HEK293 (cell line): Measurements from ENCODE around the gene WDR19.

Experiments used
- CTCF ChIA-PET: fragments of 350-600 bp; formaldehyde crosslinking; extraction: SDS; loops from one replicate; lab custom pipeline; 2021; ENCODE audit warnings: antibody characterized with exemption; lab: Yijun Ruan, JAX
- POLR2A ChIA-PET: fragments of 300-600 bp; formaldehyde crosslinking; extraction: SDS; loops from one replicate; lab custom pipeline; 2020; ENCODE audit warnings: antibody characterized with exemption, inconsistent platforms; lab: Yijun Ruan, JAX
- H3K27ac ChIP-seq: fragments of 200-500 bp; sonication (Bioruptor generic); 2 replicates; pipeline ENCODE4 v1.5.1; 2014; ENCODE audit warnings: low read depth, low read length, control low read depth, inconsistent platforms; ENCODE audit errors: extremely low read depth
- H3K36me3 ChIP-seq, 2 experiments: fragments of 200-500 bp in 1 of 2; sonication (Bioruptor generic) in 1 of 2; 1 replicate in 1 of 2; 2 replicates in 1 of 2; pipeline ENCODE4 v1.5.1; 2014 to 2017; ENCODE audit warnings: inconsistent platforms in 2 of 2, low read length in 2 of 2; ENCODE audit not compliant: control insufficient read depth in 2 of 2, insufficient read depth in 1 of 2
- H3K4me1 ChIP-seq: fragments of 200-500 bp; sonication (Bioruptor generic); 2 replicates; pipeline ENCODE4 v1.5.1; 2014; ENCODE audit warnings: mild to moderate bottlenecking, low read length, inconsistent platforms; ENCODE audit not compliant: control insufficient read depth, insufficient read depth
- H3K4me3 ChIP-seq: 2 replicates; pipeline ENCODE4 v1.5.1; 2011; ENCODE audit warnings: low read depth, mild to moderate bottlenecking, control low read depth, low read length, moderate library complexity
- H3K9me3 ChIP-seq: fragments of 200-500 bp; sonication (Bioruptor generic); 2 replicates; pipeline ENCODE4 v1.5.1; 2014; ENCODE audit warnings: low read depth, low read length, inconsistent platforms; ENCODE audit not compliant: control insufficient read depth, insufficient read depth
- ATF2 ChIP-seq: fragments of 450-650 bp; formaldehyde crosslinking; IDR thresholded peaks from 2 replicates; pipeline ENCODE4 v1.5.1; 2016; ENCODE audit warnings: missing biosample characterization, missing genetic modification characterization, low read depth
- ELK4 ChIP-seq: IDR thresholded peaks from 2 replicates; pipeline ENCODE4 v1.6.1; 2011; ENCODE audit warnings: mild to moderate bottlenecking, low read depth, low read length, borderline replicate concordance
- IKZF3 ChIP-seq: fragments of 450-650 bp; IDR thresholded peaks from 2 replicates; pipeline ENCODE4 v1.5.0; 2018; ENCODE audit warnings: missing biosample characterization, mild to moderate bottlenecking, missing genetic modification characterization, moderate library complexity
- KLF8 ChIP-seq: fragments of 450-650 bp; formaldehyde crosslinking; IDR thresholded peaks from 2 replicates; pipeline ENCODE4 v1.5.1; 2016; ENCODE audit warnings: missing biosample characterization, missing genetic modification characterization
- OVOL3 ChIP-seq: fragments of 450-650 bp; formaldehyde crosslinking; IDR thresholded peaks from 2 replicates; pipeline ENCODE4 v1.5.1; 2016; ENCODE audit warnings: missing biosample characterization, missing genetic modification characterization
- PRDM6 ChIP-seq: fragments of 450-650 bp; formaldehyde crosslinking; IDR thresholded peaks from 2 replicates; pipeline ENCODE4 v1.5.1; 2017; ENCODE audit warnings: missing biosample characterization, missing genetic modification characterization
- SCRT2 ChIP-seq: fragments of 450-650 bp; formaldehyde crosslinking; IDR thresholded peaks from 2 replicates; pipeline ENCODE4 v1.5.1; 2016; ENCODE audit warnings: missing biosample characterization, missing genetic modification characterization
- TCF7L2 ChIP-seq: IDR thresholded peaks from 2 replicates; pipeline ENCODE4 v1.6.1; 2011; ENCODE audit warnings: low read depth, mild to moderate bottlenecking, inconsistent platforms, low read length, moderate library complexity, borderline replicate concordance
- YY2 ChIP-seq: fragments of 450-650 bp; formaldehyde crosslinking; IDR thresholded peaks from 2 replicates; pipeline ENCODE4 v1.5.1; 2016; ENCODE audit warnings: missing biosample characterization, missing genetic modification characterization
- ZBTB1 ChIP-seq: fragments of 450-650 bp; formaldehyde crosslinking; IDR thresholded peaks from 2 replicates; pipeline ENCODE4 v1.5.1; 2016; ENCODE audit warnings: missing biosample characterization, missing genetic modification characterization
- ZBTB26 ChIP-seq: fragments of 450-650 bp; formaldehyde crosslinking; optimal IDR thresholded peaks from 2 replicates; pipeline ENCODE3; 2016; ENCODE audit warnings: missing biosample characterization, mild to moderate bottlenecking, missing genetic modification characterization
- ZBTB7A ChIP-seq: fragments of 450-650 bp; formaldehyde crosslinking; IDR thresholded peaks from 2 replicates; pipeline ENCODE4 v1.5.1; 2016; ENCODE audit warnings: low read depth, missing biosample characterization, missing genetic modification characterization
- ZEB2 ChIP-seq: fragments of 450-650 bp; formaldehyde crosslinking; IDR thresholded peaks from 2 replicates; pipeline ENCODE4 v1.5.1; 2016; ENCODE audit warnings: missing biosample characterization, missing genetic modification characterization
- ZNF10 ChIP-seq: fragments of 450-650 bp; formaldehyde crosslinking; IDR thresholded peaks from 2 replicates; pipeline ENCODE4 v1.5.1; 2017; ENCODE audit warnings: missing biosample characterization, missing genetic modification characterization
- ZNF121 ChIP-seq: fragments of 450-650 bp; formaldehyde crosslinking; IDR thresholded peaks from 2 replicates; pipeline ENCODE4 v1.5.1; 2016; ENCODE audit warnings: missing biosample characterization, missing genetic modification characterization
- ZNF133 ChIP-seq: fragments of 450-650 bp; formaldehyde crosslinking; IDR thresholded peaks from 2 replicates; pipeline ENCODE4 v1.5.1; 2016; ENCODE audit warnings: missing biosample characterization, missing genetic modification characterization
- ZNF169 ChIP-seq: fragments of 450-650 bp; formaldehyde crosslinking; IDR thresholded peaks from 2 replicates; pipeline ENCODE4 v1.5.1; 2016; ENCODE audit warnings: missing biosample characterization, missing genetic modification characterization
- ZNF2 ChIP-seq: fragments of 450-650 bp; formaldehyde crosslinking; IDR thresholded peaks from 2 replicates; pipeline ENCODE4 v1.5.1; 2016; ENCODE audit warnings: missing biosample characterization, missing genetic modification characterization
- ZNF202 ChIP-seq: fragments of 450-650 bp; formaldehyde crosslinking; IDR thresholded peaks from 2 replicates; pipeline ENCODE4 v1.5.1; 2016; ENCODE audit warnings: missing biosample characterization, missing genetic modification characterization, borderline replicate concordance
- ZNF24 ChIP-seq: fragments of 450-650 bp; formaldehyde crosslinking; IDR thresholded peaks from 2 replicates; pipeline ENCODE4 v1.5.1; 2016; ENCODE audit warnings: missing biosample characterization, missing genetic modification characterization
- ZNF423 ChIP-seq: fragments of 450-650 bp; formaldehyde crosslinking; IDR thresholded peaks from 2 replicates; pipeline ENCODE4 v1.5.1; 2016; ENCODE audit warnings: missing biosample characterization, missing genetic modification characterization
- ZNF426 ChIP-seq: fragments of 450-650 bp; formaldehyde crosslinking; IDR thresholded peaks from 2 replicates; pipeline ENCODE4 v1.5.1; 2017; ENCODE audit warnings: missing biosample characterization, missing genetic modification characterization, mild to moderate bottlenecking, inconsistent platforms, moderate library complexity
- ZNF529 ChIP-seq: fragments of 450-650 bp; formaldehyde crosslinking; IDR thresholded peaks from 2 replicates; pipeline ENCODE4 v1.5.1; 2017; ENCODE audit warnings: missing genetic modification characterization, missing biosample characterization; ENCODE audit not compliant: insufficient replicate concordance
- ZNF530 ChIP-seq: fragments of 450-650 bp; formaldehyde crosslinking; IDR thresholded peaks from 2 replicates; pipeline ENCODE4 v1.5.1; 2016; ENCODE audit warnings: low read depth, missing biosample characterization, missing genetic modification characterization
- ZNF585B ChIP-seq: fragments of 450-650 bp; formaldehyde crosslinking; IDR thresholded peaks from 2 replicates; pipeline ENCODE4 v1.5.1; 2016; ENCODE audit warnings: missing biosample characterization, missing genetic modification characterization
- ZNF626 ChIP-seq: fragments of 450-650 bp; sonication (Bioruptor Pico); formaldehyde crosslinking; IDR thresholded peaks from 2 replicates; pipeline ENCODE4 v1.5.1; 2018; ENCODE audit warnings: missing biosample characterization, missing genetic modification characterization, inconsistent platforms
- ZNF654 ChIP-seq: fragments of 450-650 bp; formaldehyde crosslinking; IDR thresholded peaks from 2 replicates; pipeline ENCODE4 v1.5.1; 2016; ENCODE audit warnings: low read depth, missing biosample characterization, missing genetic modification characterization
- ZNF677 ChIP-seq: fragments of 450-650 bp; IDR thresholded peaks from 2 replicates; pipeline ENCODE4 v1.5.0; 2018; ENCODE audit warnings: missing biosample characterization, mild to moderate bottlenecking, missing genetic modification characterization, moderate library complexity
- ZNF701 ChIP-seq: fragments of 450-650 bp; formaldehyde crosslinking; IDR thresholded peaks from 2 replicates; pipeline ENCODE4 v1.5.1; 2016; ENCODE audit warnings: missing biosample characterization, missing genetic modification characterization

Gene WDR19

GRCh38 chr4:39320381-39321115 is 138.2 kb downstream of the WDR19 start:
- H3K4me3 ChIP-seq = no peak overlapping the region
- H3K4me1 ChIP-seq = no peaks in the 10 kb centered on the region
- TF ChIP-seq ELK4 (no peak), ZBTB26 (tag by site-specific recombination) (no peak), ZBTB1 (tag by site-specific recombination) (no peak), YY2 (tag by site-specific recombination) (no peak), ZNF24 (tag by site-specific recombination) (no peak), ZNF202 (tag by site-specific recombination) (no peak), KLF8 (tag by site-specific recombination) (no peak), ATF2 (tag by site-specific recombination) (no peak), ZNF426 (tag by site-specific recombination) (no peak), ZNF677 (tag by site-specific recombination) (no peak)
- TF ChIP-seq, all 188 proteins: peak for 0
- Histone ChIP-seq H3K36me3 (peaks cover 0 to 78% of the 10 kb centered on the region in 2 experiments), H3K27ac (no peak overlapping the region), H3K9me3 (no peaks in the 10 kb centered on the region)
- CTCF ChIA-PET = interaction anchor here (0.6 kb wide), 1 partner anchor 1220 kb away, joined by 3 read pairs; no protein-coding TSS in a partner anchor
- POLR2A ChIA-PET = no interaction called here

- no peak for TF ChIP-seq ZNF133 (tag by site-specific recombination)
- no peak for TF ChIP-seq SCRT2 (tag by site-specific recombination)
- TF ChIP-seq ZBTB7A (tag by site-specific recombination) = no peak
- no peak for TF ChIP-seq ZNF426 (tag by site-specific recombination)
- TF ChIP-seq ZNF10 (tag by site-specific recombination) = no peak
- no peak for TF ChIP-seq ZNF701
- TF ChIP-seq ZNF530 (tag by site-specific recombination) = no peak
- no peak for TF ChIP-seq ZNF121 (tag by site-specific recombination)
- TF ChIP-seq ZNF585B (tag by site-specific recombination) = no peak
- TF ChIP-seq ZNF2 (tag by site-specific recombination) = no peak
- TF ChIP-seq ZNF654 = no peak
- TF ChIP-seq ZNF169 (tag by site-specific recombination) = no peak
- no peak for TF ChIP-seq ZNF529 (tag by site-specific recombination)
- TF ChIP-seq ZNF626 (tag by site-specific recombination) = no peak
- TF ChIP-seq ZNF423 (tag by site-specific recombination) = no peak
- no peak for TF ChIP-seq TCF7L2
- TF ChIP-seq PRDM6 (tag by site-specific recombination) = no peak
- no peak for TF ChIP-seq ZEB2 (tag by site-specific recombination)
- no peak for TF ChIP-seq IKZF3 (tag by site-specific recombination)
- no peak for TF ChIP-seq OVOL3 (tag by site-specific recombination)
- Histone ChIP-seq H3K36me3 (peaks cover 0 to 75% of the 10 kb centered on the region in 2 experiments; a peak in 2 of 3 replicates), H3K4me3 (no peak overlapping the region), H3K9me3 (no peaks in the 10 kb centered on the region), H3K27ac (no peak overlapping the region), H3K4me1 (no peaks in the 10 kb centered on the region)
- POLR2A ChIA-PET = no interaction called here
- CTCF ChIA-PET = no interaction called here
Measured at GRCh38 chr4:39323821-39324220, 141.5 kb downstream of the WDR19 start.
